IMR-90 (cell line): ENCODE measurements around the gene PAX3. TPM values are rescaled to one million over a fixed set of nuclear protein-coding genes. Genes with fewer than 3 reads are reported as not detected.

Experiments
- ATAC-seq: fragments of 200-7000 bp; cut with Tn5 transposase; 2 replicates; pipeline ENCODE4 v1.9.1; 2020; ENCODE audit warnings: low read depth, mild to moderate bottlenecking, moderate library complexity
- BruUV-seq: library from RNA; stranded (reverse); fragments of 400-500 nt; replicated peaks from 2 replicates; lab custom pipeline; 2021; lab: Mats Ljungman, UMichigan
- CTCF ChIA-PET: fragments of 300-600 bp; formaldehyde crosslinking; extraction: SDS; loops from one replicate; lab custom pipeline; 2021; ENCODE audit warnings: antibody characterized with exemption; lab: Yijun Ruan, JAX
- POLR2A ChIA-PET: fragments of 300-600 bp; sonication (Branson Sonifier 250); formaldehyde crosslinking; loops from one replicate; lab custom pipeline; 2022; ENCODE audit warnings: antibody characterized with exemption; ENCODE audit not compliant: unreplicated experiment; lab: Charles Lee
- DNase-seq: peaks from one replicate; pipeline ENCODE4 v3.0.0; 2013
- H2AFZ ChIP-seq: replicated peaks from 2 replicates; pipeline ENCODE3; 2013; ENCODE audit warnings: low read length, mild to moderate bottlenecking; ENCODE audit not compliant: poor library complexity
- H2AK5ac ChIP-seq: 2 replicates; pipeline ENCODE4 v1.6.1; 2013; ENCODE audit warnings: low read depth, low read length, inconsistent platforms
- H2AK9ac ChIP-seq: replicated peaks from 2 replicates; pipeline ENCODE3; 2013; ENCODE audit warnings: mild to moderate bottlenecking, low read depth, low read length, moderate library complexity; ENCODE audit not compliant: poor library complexity
- H2BK120ac ChIP-seq: 2 replicates; pipeline ENCODE4 v1.6.1; 2013; ENCODE audit warnings: low read depth, low read length, inconsistent platforms
- H2BK15ac ChIP-seq: 3 replicates; pipeline ENCODE4 v1.6.1; 2013; ENCODE audit warnings: low read depth, low read length, inconsistent platforms
- H2BK20ac ChIP-seq: 2 replicates; pipeline ENCODE4 v1.6.1; 2013; ENCODE audit warnings: low read depth, mild to moderate bottlenecking, inconsistent platforms, low read length, moderate library complexity
- H2BK5ac ChIP-seq: 2 replicates; pipeline ENCODE4 v1.6.1; 2013; ENCODE audit warnings: mild to moderate bottlenecking, low read depth, low read length, inconsistent platforms; ENCODE audit not compliant: poor library complexity, severe bottlenecking
- H3K14ac ChIP-seq: replicated peaks from 2 replicates; pipeline ENCODE4 v1.6.1; 2013; ENCODE audit warnings: low read depth, low read length, inconsistent platforms
- H3K18ac ChIP-seq: 2 replicates; pipeline ENCODE4 v1.6.1; 2013; ENCODE audit warnings: low read depth, low read length, control low read depth
- H3K23ac ChIP-seq: 2 replicates; pipeline ENCODE4 v1.6.1; 2013; ENCODE audit warnings: low read depth, low read length, inconsistent platforms
- H3K27ac ChIP-seq: 2 replicates; pipeline ENCODE4 v1.5.1; 2013; ENCODE audit warnings: mild to moderate bottlenecking, control low read depth, low read length; ENCODE audit not compliant: insufficient read depth
- H3K27me3 ChIP-seq: 2 replicates; pipeline ENCODE4 v1.6.1; 2013; ENCODE audit warnings: low read length; ENCODE audit not compliant: control insufficient read depth, insufficient read depth
- H3K36me3 ChIP-seq: 2 replicates; pipeline ENCODE4 v1.6.1; 2013; ENCODE audit warnings: low read length, mixed read lengths; ENCODE audit not compliant: control insufficient read depth, insufficient read depth
- H3K4ac ChIP-seq: 2 replicates; pipeline ENCODE4 v1.6.1; 2013; ENCODE audit warnings: low read depth, low read length, inconsistent platforms
- H3K4me1 ChIP-seq: 2 replicates; pipeline ENCODE4 v1.6.1; 2013; ENCODE audit warnings: low read length, mixed read lengths; ENCODE audit not compliant: control insufficient read depth, insufficient read depth
- H3K4me2 ChIP-seq: 2 replicates; pipeline ENCODE4 v1.6.1; 2013; ENCODE audit warnings: low read depth, mild to moderate bottlenecking, control low read depth, low read length, moderate library complexity
- H3K4me3 ChIP-seq: 2 replicates; pipeline ENCODE4 v1.5.1; 2013; ENCODE audit warnings: low read depth, mild to moderate bottlenecking, control low read depth, low read length, moderate library complexity; ENCODE audit not compliant: insufficient read depth
- H3K56ac ChIP-seq: 2 replicates; pipeline ENCODE4 v1.6.1; 2013; ENCODE audit warnings: low read length, inconsistent platforms; ENCODE audit not compliant: insufficient read depth; ENCODE audit errors: extremely low read depth
- H3K79me1 ChIP-seq, 2 experiments: 2 replicates each; pipeline ENCODE4 v1.6.1; 2013; ENCODE audit warnings: low read length in 2 of 2, inconsistent platforms in 1 of 2, low read depth in 1 of 2
- H3K9ac ChIP-seq: 2 replicates; pipeline ENCODE4 v1.6.1; 2013; ENCODE audit warnings: low read depth, low read length, control low read depth
- H3K9me1 ChIP-seq: 2 replicates; pipeline ENCODE4 v1.6.1; 2013; ENCODE audit warnings: low read length, inconsistent platforms; ENCODE audit not compliant: insufficient read depth
- H3K9me3 ChIP-seq: 2 replicates; pipeline ENCODE4 v1.6.1; 2013; ENCODE audit warnings: low read length; ENCODE audit not compliant: control insufficient read depth, insufficient read depth
- H4K20me1 ChIP-seq: 2 replicates; pipeline ENCODE4 v1.6.1; 2013; ENCODE audit warnings: low read length, inconsistent platforms; ENCODE audit not compliant: insufficient read depth
- H4K5ac ChIP-seq: 2 replicates; pipeline ENCODE4 v1.6.1; 2013; ENCODE audit warnings: mild to moderate bottlenecking, low read depth, low read length, control low read depth
- H4K8ac ChIP-seq, 2 experiments: 2 replicates each; pipeline ENCODE4 v1.6.1; 2013; ENCODE audit warnings: low read depth in 2 of 2, low read length in 2 of 2, control low read depth in 1 of 2, inconsistent platforms in 1 of 2
- H4K91ac ChIP-seq: 2 replicates; pipeline ENCODE4 v1.6.1; 2013; ENCODE audit warnings: low read depth, low read length, inconsistent platforms; ENCODE audit not compliant: insufficient read depth
- BHLHE40 ChIP-seq: fragments of 150-350 bp; IDR thresholded peaks from 2 replicates; pipeline ENCODE4 v1.6.1; 2016; ENCODE audit warnings: mild to moderate bottlenecking, low read depth, low read length
- CEBPB ChIP-seq: IDR thresholded peaks from 2 replicates; pipeline ENCODE4 v1.6.1; 2012; ENCODE audit warnings: low read depth, low read length, improper control_type of control experiment
- MAFK ChIP-seq: IDR thresholded peaks from 2 replicates; pipeline ENCODE4 v1.6.1; 2012; ENCODE audit warnings: low read depth, low read length, improper control_type of control experiment
- POLR2A ChIP-seq: IDR thresholded peaks from 2 replicates; pipeline ENCODE4 v1.6.1; 2012; ENCODE audit warnings: mild to moderate bottlenecking, low read depth, low read length
- WGBS, 2 experiments: methylation state at CpG; one replicate each; pipeline versions ENCODE4 v1.1.5 to v1.1.7; 2013; ENCODE audit warnings: missing lambda C conversion rate in 2 of 2; ENCODE audit not compliant: insufficient read length in 1 of 2; ENCODE audit errors: extremely low coverage in 2 of 2; 5-methylcytosine and 5-hydroxymethylcytosine counted together
- dilution Hi-C: fragments of 300-500 bp; cut with HindIII; formaldehyde crosslinking; loops from one replicate; pipeline ENCODE4 v1.14.3; 2018; ENCODE audit warnings: low sequenced_read_pairs; ENCODE audit not compliant: unreplicated experiment
- in situ Hi-C: fragments of 300-500 bp; cut with MboI; formaldehyde crosslinking; loops from 3 replicates; pipeline ENCODE4 v1.14.3; 2019; ENCODE audit warnings: low sequenced_read_pairs, inconsistent platforms, mixed read lengths
- intact Hi-C: fragments of 100-400 bp; cut with micrococcal nuclease; formaldehyde crosslinking; loops from 2 replicates; pipeline ENCODE4 v1.10.0; 2022
- polyA plus RNA-seq, 3 experiments: library from polyadenylated mRNA; depleted of rRNA; stranded (reverse); fragments of >200 nt; gene quantifications; 2 replicates each; pipeline ENCODE4 v1.2.3, GENCODE V29; 2012; ENCODE audit warnings: low replicate concordance in 1 of 3
- total RNA-seq: library from RNA; depleted of rRNA; stranded (reverse); fragments of >200 nt; gene quantifications from 2 replicates; pipeline ENCODE4 v1.2.3, GENCODE V29; 2012

Gene PAX3
- total and polyA plus RNA-seq, 2 of the 4 experiments (the other 2 are of a cell fraction): not detected

DNA sequence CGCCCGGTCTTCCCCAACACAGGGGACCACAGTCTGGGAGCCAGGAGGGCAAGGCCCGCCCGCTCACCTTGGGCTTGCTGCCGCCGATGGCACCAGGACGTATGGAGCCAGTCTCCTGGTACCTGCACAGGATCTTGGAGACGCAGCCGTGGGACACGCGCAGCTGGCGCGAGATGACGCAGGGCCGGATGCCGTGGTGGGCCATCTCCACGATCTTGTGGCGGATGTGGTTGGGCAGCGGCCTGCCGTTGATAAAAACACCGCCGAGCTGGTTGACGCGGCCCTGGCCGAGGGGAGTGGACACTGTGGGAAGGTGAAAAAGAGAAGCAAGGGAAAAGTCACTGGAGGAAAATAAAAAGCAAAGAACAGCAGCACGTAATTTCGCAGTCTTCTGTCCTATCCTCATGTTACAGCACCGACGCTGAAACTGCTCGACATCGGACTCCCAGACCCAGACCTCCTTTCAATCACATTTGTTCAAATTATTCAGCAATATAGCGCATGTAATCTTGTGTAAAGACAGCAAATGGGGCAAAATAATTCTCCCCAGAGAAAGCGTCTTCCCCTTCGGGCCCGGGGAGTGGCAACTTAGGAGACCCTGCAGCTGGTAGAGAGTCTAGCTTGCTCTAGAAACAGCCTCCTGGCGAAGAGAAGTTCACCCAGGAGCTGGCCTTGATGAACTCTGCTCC is 1.7 kb downstream of the PAX3 start:
- Histone ChIP-seq H2AFZ (peak overlapping the region; percentile 59), H3K18ac (no peak overlapping the region), H3K36me3 (no peaks in the 10 kb centered on the region), H3K9me3 (peaks cover 21% of the 10 kb centered on the region), H3K9ac (no peak overlapping the region), H3K4ac (no peak overlapping the region), H3K4me2 (no peak overlapping the region; the same call in 1 of the 2 replicates), H4K20me1 (no peaks in the 10 kb centered on the region), H3K9me1 (no peaks in the 10 kb centered on the region), H3K79me1 (no peaks in the 10 kb centered on the region), H4K5ac (no peak overlapping the region), H3K14ac (no peak overlapping the region), H4K91ac (no peak overlapping the region), H3K4me1 (no peaks in the 10 kb centered on the region; the same call in 1 of the 2 replicates), H3K27ac (no peak overlapping the region), H2AK5ac (no peak overlapping the region), H2BK15ac (no peak overlapping the region), H2BK120ac (no peak overlapping the region), H2AK9ac (no peak overlapping the region), H3K23ac (no peak overlapping the region), H4K8ac (no peak overlapping the region), H3K56ac (no peak overlapping the region), H2BK20ac (no peak overlapping the region), H2BK5ac (no peak overlapping the region), H3K27me3 (peaks cover 98% of the 10 kb centered on the region), H3K4me3 (no peak overlapping the region)
- in situ Hi-C loops (no loop called here), intact Hi-C loops (no loop called here), dilution Hi-C loops (no loop called here)
- ChIA-PET POLR2A (no interaction called here), CTCF (no interaction called here)
- 9% methylated on average over 6 of the region's 36 CpGs; no CpG with 5 or more reads in 1 of the 2 experiments for WGBS, 2 experiments
- DNase-seq (no peak), ATAC-seq (no peak)
- TF ChIP-seq BHLHE40 (no peak), CEBPB (no peak), MAFK (no peak), POLR2A (no peak)
- no TSS peak for BruUV-seq
